ENCODE data around the gene PLA2G6.
"Not testable (repeated sequence)": the region's sequence is repeated elsewhere in the genome, so short reads cannot be mapped to it uniquely, and the experiment has no call there.

The PLA2G6 gene

GRCh38 chr22:38187413-38188212, 6.0 kb upstream of the PLA2G6 start:
- no peak for DNase-seq

GRCh38 chr22:38186429-38186828, 4.8 kb upstream of the PLA2G6 start:
- no peak for DNase-seq

GRCh38 chr22:38184788-38185187, 3.2 kb upstream of the PLA2G6 start:
- DNase-seq, result peak in 1 of 2 experiments; percentile 42

GRCh38 chr22:38180841-38181452, 683 bp downstream of the PLA2G6 start:
- DNase-seq, result no peak

GRCh38 chr22:38178605-38178937, 3.1 kb downstream of the PLA2G6 start:
- DNase-seq, result not testable (repeated sequence)

- no peak for DNase-seq
These were observed 3.6 kb downstream of the PLA2G6 start for GRCh38 chr22:38177926-38178604.

GRCh38 chr22:38177571-38177925, 4.1 kb downstream of the PLA2G6 start:
- DNase-seq, result not testable (repeated sequence)

- no peak for DNase-seq
These were observed 4.6 kb downstream of the PLA2G6 start for GRCh38 chr22:38177044-38177443.

- DNase-seq, result no peak
These were observed 5.4 kb downstream of the PLA2G6 start for GRCh38 chr22:38176170-38176741.

- no peak for DNase-seq
These were observed 6.2 kb downstream of the PLA2G6 start for GRCh38 chr22:38175206-38176118.

- DNase-seq, result no peak
These were observed 7.0 kb downstream of the PLA2G6 start for GRCh38 chr22:38174626-38175025.

GRCh38 chr22:38173641-38173906, 8.1 kb downstream of the PLA2G6 start:
- DNase-seq, result no peak

- DNase-seq, result no peak
These were observed 8.6 kb downstream of the PLA2G6 start for GRCh38 chr22:38172832-38173640.

- DNase-seq, result no peak
These were observed 9.5 kb downstream of the PLA2G6 start for GRCh38 chr22:38171927-38172831.

GRCh38 chr22:38170469-38170868, 11.2 kb downstream of the PLA2G6 start:
- no peak for DNase-seq

GRCh38 chr22:38169116-38169515, 12.5 kb downstream of the PLA2G6 start:
- DNase-seq, result no peak

GRCh38 chr22:38167988-38168407, 13.6 kb downstream of the PLA2G6 start:
- DNase-seq, result no peak

- no peak for DNase-seq
These were observed 15.6 kb downstream of the PLA2G6 start for GRCh38 chr22:38165922-38166593.

GRCh38 chr22:38164551-38164918, 17.1 kb downstream of the PLA2G6 start:
- DNase-seq, result no peak

- DNase-seq, result no peak
These were observed 17.6 kb downstream of the PLA2G6 start for GRCh38 chr22:38163844-38164550.

Measured in NCI-H524 (cell line).